ENCODE data around the gene PTPRM.
A peak's percentile ranks its signal among the peaks of the same experiment; 100 is the strongest.

PTPRM gene

DNA sequence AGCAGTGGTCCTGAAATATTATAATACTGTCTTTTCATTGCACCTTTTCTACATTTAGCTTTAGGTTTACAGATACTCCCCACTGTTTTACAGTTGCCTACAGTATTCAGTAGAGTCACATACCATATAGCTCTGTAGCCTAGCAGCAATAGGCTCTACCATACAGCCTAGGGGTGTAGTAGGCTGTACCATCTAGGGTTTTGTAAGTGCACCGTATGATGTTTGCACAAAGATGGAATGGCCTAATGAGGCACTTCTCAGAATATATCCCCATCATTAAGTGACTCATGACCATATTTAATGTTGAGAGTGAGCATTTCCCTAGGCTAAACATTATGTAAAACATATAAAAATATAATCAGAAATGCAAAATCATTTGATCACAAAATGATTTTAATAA, 530.8 kb downstream of the PTPRM start:
- no peak for DNase-seq (ENCODE audit: low read depth, low spot score)

DNA sequence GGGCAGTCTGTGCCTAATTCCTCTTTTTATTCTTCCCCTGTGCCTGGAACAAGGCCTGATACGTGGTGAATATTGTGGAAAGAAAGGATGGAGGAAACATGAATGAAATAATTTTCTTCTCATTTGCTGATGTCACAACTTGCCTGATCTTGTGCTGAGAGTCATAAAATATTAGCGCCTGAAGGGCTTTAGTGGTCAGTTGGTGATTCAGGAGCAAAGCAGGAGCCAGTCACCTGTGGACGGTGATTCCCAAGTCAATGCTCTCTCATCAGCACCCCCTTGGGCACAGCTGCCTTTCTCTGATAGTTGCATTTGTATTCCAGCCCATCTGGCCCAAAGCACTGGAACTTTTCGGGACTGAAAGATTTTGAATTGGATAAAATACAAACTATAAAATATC, 539.5 kb downstream of the PTPRM start:
- DNase-seq (ENCODE audit: low read depth, low spot score) = no peak

DNA sequence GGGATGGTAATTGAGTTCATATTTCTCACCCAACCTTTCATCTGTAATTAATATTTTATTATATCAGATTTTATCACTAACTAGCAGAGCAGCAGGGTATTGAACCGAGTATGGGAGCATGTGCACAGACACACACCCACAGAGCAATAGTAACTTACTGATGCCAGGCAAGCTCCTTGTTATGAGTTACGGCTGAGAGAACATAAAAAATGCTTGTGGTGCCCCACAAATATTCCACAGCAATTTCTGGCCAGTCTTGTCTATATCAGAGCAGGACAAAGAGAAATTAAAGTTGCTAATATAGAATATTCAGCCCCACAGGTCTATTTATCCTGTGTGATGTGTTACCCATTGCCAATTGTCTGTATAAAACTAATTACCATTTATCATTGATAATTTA, 540.3 kb downstream of the PTPRM start:
- DNase-seq (ENCODE audit: low read depth, low spot score) = peak; percentile 82

DNA sequence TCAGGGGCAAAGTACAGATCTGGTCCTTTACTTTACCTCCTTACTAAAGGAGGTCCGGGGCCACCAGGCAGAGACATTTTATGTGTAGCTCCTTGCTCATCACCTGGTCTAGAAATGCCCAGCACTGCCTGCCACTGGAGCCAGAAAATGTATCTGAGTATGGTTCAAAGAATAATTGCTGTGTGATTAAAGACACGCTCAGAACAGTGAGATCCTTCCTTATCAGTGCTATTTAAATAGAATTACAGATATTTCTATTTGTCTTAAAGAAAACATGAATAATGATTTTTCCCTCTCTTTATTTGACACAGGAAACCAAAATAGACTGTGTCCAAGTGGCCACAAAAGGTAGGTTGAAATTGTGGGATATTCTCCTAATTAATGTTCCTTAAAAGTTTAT, 547.4 kb downstream of the PTPRM start:
- no peak for DNase-seq (ENCODE audit: low read depth, low spot score)

DNA sequence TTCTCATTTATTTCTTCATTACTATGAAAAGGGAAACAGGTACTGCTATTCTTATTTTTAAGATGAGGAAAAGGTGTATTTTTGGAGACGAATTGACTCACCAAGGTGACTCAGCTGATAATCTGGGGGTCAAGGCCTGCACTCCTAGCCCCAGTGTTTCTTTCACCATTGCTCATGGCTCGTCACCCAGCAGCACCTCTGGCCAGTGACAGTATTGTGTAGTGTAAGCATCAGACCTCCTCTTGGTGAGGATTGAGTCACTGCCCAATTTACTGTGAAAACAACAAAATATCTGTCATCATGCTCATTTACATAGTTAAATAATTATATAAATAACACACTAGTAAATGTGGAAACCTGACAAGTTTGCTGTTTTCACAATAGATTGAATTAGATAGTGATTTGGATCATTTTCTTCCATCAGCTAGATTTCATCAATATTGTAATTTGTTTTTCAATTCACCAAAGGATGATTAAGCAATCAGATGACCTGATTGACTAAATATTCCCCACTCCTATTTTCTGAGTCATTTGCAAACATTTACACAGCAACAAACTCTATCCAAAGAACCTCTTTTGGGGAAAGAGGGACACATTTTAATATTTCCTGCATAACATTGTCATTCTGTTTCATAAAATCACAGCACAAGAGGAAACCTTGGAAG, 549.4 kb downstream of the PTPRM start:
- DNase-seq (ENCODE audit: low read depth, low spot score) = peak; percentile 49

DNA sequence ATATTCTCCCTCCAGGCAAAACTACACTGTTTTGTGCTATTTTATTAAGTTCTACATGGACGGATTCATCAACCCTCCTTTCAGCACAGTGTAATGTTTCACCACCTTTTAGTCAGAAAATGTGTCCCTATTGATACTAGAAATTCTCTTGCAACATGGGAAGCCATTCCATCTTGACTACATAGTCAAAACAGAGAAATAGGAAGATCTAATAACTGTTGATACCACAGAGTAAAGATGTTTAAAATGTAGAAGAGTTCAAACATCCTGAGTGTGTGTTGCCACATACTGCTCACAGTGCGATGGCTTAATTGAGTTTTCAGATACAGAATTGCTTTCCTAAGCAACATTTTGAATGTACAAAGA, 549.9 kb downstream of the PTPRM start:
- no peak for DNase-seq (ENCODE audit: low read depth, low spot score)

DNA sequence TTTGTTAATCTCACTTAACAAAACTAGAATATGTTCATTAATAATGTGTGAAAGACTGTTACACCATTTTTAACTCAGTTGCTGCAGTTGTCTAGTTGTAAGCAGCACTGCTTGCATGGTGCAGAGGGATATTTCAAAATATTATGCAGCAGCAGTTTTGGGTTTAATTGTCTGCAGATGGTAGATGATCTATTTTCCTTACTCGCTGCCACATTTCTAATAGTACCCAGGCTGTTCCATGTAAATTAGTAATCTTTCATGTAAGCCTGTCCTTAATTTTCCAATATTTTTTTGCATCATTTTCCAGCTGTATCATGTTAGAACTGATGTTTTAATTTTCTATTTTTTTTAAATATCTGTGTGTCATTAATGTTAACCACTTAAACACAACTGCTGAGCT, 554.0 kb downstream of the PTPRM start:
- DNase-seq (ENCODE audit: low read depth, low spot score) = no peak

DNA sequence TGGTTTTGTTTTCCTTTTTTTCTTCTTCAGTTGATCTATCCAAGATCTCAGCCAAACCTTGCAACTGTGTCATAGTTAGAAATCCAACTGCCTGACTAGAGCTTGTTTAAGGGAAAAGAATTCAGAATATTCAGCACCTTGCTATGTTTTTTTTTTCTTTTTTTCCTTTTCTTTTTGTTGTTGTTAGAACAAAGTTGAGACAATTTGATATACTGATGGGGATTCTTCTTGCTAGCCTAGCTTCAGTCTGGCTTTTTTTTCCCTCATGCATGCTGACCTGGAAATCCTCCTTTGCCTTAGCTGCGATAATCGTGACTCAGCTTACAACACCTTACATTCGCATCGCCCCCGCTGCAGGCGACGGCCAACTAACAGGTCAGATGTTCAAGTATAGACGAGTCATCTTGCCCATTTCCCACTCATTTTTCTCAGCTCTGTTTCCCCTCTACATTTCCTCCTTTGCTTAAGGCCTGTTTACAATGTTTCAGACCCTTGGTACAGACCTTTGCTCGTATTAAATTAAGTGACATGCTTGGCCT, 554.9 kb downstream of the PTPRM start:
- DNase-seq (ENCODE audit: low read depth, low spot score) = peak; percentile 81

DNA sequence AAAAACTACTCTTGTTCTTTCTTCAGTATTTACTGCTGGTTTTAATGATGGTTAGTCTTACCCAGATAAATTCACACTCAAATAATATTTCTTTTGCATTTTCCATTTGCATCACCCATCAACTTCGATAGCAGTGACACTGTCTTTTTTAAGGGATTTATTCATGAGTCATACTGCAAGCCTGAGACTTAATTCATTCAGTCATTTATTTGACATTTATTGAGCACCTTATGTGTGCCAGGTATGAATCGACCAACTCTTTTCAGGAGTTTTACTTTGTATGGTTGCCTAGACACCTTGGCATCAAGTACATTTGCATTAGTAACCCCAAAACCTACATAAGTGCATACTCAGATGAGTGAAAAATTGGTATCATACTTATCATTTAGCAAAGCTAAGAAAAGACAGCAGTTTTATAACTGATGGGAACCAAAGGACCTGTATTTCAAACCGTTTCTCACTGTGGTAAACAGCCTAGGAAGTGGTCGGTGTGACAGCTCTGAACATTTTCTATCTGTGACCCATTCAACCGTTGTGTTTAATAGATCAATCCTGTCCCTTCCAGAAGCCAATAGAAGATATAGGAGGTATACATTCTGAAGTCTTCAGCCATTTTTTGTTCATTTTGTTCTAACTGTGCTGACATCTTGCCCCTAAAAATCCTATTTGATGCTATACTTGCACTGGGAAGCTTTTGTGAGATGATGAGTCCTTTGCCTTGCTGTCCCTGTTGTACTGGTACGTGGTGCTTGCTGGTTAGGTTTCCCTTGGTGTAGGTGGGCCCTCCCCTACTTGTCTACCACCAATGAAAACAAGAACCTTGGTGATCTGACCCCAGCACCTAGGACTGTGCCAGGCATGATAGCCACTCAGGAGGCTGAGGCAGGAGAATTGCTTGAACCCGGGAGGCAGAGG, 557.4 kb downstream of the PTPRM start:
- peak; percentile 11 for DNase-seq (ENCODE audit: low read depth, low spot score)

DNA sequence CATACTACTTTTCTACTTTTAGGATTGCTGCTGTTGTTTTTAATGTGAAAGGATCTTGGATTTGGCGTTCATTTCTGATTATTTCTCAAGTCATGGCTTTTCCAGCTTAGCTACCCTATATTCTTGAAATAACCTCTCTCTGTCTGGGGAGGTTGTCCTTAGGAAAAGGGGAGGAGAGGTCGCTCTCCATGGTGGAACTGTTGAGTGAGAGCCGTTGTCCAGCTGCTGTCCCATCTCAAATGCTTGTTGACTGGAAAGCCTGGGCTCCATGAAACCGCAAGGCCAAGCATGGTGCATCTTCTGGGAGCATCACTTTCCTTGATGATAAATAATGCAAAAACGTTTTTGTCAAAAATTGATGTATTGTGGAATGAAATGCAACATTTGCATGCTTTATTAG, 563.0 kb downstream of the PTPRM start:
- no peak for DNase-seq (ENCODE audit: low read depth, low spot score)

DNA sequence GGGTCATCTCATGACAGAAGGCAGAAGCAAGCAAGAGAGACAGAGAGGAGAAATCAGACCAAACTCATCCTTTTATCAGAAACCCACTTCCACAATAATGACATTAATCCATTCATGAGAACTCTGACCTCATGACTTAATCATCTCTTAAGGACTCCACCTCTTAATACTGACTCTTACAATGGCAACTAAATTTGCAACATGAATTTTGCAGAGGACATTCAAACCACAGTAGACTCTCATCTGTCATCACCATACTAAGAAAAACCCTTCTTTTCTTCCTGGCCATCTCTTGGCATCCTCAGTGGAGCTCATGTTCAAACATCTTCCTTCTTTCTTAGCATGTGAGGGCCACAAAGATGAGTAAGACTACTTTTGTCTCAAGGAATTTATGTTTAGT, 565.9 kb downstream of the PTPRM start:
- no peak for DNase-seq (ENCODE audit: low read depth, low spot score)

DNA sequence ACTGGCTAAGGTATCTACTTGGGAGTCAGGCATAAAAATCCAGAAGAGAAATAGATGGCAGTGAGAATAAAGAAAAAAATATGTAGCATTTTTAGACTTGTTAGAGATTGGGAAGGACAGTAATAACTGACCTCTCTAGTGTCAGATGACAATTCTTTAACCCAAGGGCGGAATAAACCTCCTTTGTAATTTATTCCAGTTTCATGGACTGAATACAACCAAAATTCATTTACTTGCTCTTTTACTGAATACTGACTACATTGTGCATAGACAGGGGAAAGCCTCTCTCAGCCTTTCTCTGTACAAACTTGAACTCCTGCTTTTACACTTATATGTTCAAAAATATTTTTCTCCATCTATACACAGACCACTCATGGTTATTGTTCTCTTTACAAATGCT, 566.8 kb downstream of the PTPRM start:
- no peak for DNase-seq (ENCODE audit: low read depth, low spot score)

DNA sequence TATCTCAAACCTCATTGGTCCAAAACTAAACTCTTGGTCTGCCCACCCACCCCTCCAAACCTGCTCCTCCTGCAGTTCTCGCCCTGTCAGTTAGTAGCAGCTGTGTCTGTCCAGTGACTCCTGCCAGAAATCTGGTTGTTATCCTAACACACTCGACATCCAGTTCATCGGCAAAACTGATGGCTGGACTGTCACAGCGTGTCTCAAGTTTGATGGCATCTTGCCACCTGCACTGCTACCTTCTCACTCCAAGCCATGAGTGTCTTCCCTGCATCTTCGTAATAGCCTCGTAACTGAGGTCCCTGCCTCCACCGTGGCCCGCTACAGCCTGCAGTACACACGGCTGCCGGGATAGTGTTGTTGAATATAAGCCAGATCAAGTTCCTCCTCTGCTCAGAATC, 572.0 kb downstream of the PTPRM start:
- DNase-seq (ENCODE audit: low read depth, low spot score) = no peak

DNA sequence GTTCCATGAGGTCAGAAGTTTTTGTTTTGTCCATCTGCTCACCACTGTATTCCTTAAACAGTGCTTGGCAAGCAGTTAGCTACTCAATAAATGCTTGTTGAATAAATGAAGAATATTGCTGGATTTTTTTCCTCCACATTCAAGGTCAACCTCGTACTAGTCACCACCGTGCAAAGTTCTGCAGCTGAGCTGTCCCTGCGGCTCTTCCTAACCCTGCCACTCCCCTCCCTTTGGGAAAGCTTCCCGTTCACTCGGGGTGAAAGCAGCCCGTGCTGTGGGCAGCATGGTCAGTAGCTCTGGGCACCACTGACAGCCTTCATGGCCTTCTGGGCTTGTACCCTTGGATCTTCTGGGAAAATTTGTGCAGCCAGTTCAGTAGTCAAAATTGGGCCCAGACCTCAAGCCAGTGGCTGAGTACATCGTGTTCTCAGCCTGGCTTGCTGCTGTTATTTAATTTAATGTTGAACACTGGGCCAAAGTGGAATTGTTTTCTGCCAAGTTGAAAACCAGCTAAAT, 572.8 kb downstream of the PTPRM start:
- no peak for DNase-seq (ENCODE audit: low read depth, low spot score)

DNA sequence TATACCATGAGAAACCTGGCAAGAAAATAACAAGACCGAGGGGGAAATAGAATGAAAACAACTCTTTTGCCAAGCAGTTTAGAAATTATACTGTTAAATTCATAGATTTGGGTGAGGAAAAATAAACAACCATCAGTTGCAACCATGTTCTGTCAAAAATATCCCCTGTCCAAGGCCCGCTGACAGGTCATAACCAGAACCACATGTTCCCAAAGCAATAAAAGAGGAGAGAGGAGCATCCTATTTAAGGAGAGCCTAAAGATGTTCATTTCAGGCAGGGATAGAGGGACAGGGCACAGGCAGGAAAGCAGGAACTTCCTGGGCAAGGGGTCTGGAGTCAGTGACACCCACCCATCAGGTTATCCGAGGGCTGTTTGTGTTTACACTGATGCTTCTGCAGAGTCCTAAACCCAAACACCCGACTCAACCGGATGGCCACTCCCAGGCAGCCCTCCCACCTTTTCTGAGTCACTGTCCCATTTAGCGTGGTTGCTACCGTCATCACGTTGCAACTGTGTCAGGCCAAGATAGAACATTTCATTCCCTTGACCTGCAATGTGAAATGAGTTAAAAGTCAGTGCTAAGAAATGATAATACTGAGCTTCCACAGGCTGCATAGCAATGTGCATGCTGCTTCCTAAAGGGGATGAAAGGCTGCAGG, 573.9 kb downstream of the PTPRM start:
- DNase-seq (ENCODE audit: low read depth, low spot score) = no peak

DNA sequence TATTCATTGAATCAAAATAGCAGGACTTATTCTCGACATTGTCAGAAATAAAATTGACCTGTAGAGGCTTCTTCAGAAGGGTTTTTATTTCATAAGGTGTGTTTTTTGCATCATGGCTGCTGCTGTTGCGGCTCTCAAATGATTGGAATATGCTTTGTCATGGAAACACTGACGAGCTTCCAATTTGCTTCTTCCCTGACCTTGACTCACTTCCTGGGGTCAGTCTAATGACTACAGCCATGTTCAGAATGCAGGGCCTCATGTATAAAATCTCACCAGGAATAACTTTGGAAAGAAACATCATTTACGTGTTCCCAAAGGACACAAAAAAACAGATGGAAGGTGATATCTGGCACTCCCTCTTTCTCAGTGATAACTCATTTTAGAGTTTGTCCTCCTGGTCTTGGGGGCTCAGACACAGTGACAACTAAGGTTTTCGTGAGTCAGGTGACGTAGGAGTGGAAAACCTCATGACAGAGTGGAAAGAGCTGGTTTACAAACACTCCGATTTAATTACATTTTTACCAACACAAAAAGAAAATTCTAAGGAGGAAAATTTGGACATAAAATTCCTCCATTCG, 575.1 kb downstream of the PTPRM start:
- DNase-seq (ENCODE audit: low read depth, low spot score) = no peak

DNA sequence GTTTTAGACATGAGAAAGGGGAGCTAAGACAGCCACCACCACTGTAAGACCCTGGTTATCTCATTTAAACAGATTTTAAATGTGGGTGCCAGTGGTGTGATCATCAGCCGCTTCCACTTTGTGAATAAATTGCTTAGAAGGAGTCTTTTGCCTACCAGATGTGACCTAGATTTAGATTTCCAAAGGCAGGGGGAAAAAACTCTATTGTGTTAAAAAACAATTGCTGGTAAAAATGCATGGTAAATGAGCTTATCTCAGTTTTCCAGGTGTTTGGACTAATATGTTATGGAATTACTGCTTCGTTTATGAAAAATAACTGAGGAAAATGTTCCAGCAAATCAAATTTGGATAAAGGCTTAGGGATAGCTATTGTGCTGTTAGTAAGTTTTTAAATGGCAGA, 575.8 kb downstream of the PTPRM start:
- no peak for DNase-seq (ENCODE audit: low read depth, low spot score)

DNA sequence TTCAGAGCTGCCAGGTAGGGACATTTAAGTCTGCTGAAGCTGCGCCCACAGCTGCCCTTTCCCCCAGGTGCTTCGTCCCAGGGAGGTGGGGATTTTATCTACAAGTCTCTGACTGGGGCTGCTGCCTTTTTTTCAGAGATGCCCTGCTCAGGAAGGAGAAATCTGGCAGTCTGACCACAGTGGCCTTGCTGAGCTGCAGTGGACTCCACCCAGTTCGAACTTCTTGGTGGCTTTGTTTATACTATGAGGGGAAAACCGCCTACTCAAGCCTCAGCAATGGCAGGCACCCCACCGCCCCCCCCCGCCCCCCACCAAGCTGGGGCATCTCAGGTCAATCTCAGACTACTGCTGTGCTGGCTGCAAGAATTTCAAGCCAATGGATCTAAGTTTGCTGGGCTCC, 584.1 kb downstream of the PTPRM start:
- no peak for DNase-seq (ENCODE audit: low read depth, low spot score)

DNA sequence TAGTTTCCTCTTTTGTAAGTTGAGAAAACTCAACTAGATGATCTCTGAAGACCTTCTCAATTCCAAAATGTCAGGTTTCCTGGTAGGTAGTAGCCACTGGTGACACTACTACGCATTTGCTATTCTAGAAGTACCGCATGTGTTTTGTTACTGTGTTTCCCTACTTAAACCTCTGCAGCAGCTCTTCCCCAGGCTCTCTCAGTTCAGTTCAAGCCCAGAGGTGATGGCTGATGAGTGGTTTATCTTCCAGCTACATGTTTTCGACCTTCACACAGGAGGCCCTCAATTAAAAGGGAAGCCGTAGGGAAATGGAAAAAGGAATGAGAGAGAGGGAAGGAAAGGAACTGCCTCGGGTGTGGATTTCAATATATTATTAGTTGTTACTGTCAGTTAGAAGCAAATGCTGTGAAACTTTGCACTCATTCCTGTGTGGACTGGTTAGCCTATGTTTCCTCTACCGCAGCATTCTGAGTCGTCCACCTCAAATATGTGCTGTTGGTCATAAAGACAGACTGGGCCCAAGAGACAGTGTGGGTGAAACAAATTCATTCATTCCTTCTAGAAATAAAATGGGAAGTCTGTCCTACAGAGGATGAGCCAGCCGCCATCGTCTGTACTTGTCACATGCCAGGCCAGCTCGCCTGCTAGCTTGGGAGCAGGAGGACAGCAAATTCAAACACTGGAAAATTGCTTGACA, 586.9 kb downstream of the PTPRM start:
- peak; percentile 73 for DNase-seq (ENCODE audit: low read depth, low spot score)

DNA sequence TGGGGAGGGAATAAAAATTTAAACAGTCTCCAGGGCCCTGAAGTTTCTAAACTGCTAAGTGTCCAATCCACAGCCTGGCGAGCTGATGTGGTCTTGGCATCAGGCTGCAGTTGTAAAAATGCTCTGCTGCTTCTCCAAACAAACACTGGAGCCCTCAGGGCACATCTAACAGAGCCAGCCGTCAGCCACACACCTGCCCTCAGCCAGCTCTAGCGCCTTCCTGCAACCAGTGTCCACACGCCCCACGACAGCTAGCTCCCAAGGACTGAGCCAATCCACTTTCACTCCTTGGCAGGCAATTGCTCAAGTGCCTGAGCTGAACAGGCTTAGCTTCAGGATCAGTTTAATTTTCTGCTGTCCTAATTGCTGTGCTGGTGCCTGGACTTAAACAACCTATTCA, 595.7 kb downstream of the PTPRM start:
- DNase-seq (ENCODE audit: low read depth, low spot score) = peak; percentile 47

DNA sequence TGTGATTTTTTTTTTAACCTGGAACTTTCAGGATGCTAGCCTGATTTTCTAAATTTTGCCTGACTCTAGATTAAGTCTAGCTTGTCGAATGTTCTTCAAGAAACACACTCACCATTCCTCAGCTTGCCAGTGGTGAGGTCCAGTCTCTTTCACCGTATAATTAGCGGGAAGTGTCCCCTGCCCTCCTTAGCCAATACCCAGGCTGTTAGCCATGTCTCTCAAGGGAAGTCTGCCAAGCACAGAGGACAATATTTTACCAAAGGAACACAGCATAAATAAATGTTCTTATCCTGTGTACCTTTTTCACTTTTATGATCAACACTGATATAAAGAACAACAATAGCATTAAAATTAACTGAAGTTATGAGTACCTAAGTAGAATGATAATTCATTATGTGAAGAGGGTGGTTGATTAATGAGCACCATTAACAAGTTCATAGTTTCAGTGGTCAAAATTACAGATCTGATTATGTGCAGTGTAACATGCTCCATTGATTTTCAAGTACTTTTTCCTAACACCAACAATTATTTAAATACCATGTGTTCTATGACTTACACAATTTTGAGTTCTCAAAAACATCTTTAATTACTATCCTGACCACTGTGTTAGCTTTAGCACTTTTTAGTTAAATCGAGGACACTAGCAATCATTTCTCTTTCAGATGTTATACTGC, 596.3 kb downstream of the PTPRM start:
- DNase-seq (ENCODE audit: low read depth, low spot score) = no peak

Measured in astrocyte of the hippocampus (primary cell).